Amniotic epithelial cell (primary cell): Measurements from ENCODE around the gene STX5.
"Not testable (repeated sequence)": the region's sequence is repeated elsewhere in the genome, so short reads cannot be mapped to it uniquely, and the experiment has no call there.

Source experiments
- DNase-seq: peaks from one replicate; pipeline ENCODE4 v3.0.0-alpha.2; 2010; ENCODE audit warnings: low read depth

The STX5 gene

DNA sequence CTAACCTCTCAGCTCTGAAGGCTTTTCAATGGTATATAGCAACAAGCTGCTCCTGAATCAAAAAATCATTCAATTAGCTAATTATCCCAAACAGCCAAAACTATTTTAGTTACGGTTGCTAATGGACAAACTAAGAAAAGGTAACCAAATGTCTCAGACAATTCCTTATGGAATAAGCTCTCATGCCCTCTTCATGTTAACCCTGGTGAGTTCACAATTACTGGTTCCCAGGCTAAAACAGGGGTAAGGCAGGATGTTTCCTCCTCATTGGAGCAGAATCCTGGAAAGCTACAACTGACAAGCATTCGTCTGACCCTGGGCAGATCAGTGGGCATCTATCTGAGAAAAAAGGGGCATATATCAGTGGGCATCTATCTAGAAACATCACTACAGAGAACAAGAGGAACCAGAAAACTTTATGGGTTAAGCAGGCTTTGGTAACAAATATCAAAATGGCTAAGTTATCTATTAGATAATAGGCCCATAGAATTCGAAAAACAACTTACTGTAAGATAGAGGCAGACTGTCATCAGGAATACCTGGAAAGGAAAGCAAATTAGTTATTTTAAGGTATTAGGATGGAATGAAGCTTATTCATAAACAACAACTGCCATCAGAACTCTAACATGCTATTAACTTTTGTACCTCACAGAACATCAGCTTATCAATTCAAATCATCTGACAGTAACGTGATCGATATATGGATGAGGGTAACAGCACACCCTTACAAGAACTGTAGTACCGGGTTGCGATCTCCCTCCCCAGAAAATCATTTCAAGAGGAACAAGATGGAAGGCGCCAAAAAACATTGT, 22.4 kb upstream of the STX5 start:
- DNase-seq = no peak

DNA sequence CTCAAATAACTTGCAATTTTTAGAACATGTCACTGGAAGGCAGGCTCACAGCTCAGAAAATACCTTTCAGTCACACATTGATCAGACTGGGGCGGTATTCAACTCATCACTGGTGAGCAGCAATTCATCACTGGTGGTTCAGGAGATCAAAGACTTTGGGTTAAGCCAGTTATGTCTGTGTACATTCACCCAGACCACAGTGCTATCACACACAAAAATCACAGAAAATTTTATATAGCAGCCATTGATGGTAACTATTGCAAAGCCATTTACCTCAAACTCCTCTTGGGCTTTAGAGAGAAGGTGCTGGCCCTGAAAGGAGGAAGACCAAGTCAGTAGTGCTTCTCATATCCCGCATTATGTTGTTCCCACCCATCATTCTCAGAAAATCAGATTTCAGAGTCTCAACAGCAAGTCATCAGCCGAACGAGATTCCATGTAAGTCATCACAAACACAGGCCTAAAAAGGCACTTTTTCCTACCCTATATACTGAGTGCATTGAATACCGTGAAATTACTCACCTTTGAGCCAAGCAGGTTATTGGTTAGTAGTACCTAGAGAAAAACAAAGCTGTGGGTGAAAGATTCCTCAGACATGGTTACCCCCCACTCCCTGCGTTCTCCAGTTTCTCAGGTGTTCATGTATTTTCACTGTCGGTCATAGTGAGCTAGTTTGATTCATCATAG, 21.6 kb upstream of the STX5 start:
- DNase-seq = no peak

DNA sequence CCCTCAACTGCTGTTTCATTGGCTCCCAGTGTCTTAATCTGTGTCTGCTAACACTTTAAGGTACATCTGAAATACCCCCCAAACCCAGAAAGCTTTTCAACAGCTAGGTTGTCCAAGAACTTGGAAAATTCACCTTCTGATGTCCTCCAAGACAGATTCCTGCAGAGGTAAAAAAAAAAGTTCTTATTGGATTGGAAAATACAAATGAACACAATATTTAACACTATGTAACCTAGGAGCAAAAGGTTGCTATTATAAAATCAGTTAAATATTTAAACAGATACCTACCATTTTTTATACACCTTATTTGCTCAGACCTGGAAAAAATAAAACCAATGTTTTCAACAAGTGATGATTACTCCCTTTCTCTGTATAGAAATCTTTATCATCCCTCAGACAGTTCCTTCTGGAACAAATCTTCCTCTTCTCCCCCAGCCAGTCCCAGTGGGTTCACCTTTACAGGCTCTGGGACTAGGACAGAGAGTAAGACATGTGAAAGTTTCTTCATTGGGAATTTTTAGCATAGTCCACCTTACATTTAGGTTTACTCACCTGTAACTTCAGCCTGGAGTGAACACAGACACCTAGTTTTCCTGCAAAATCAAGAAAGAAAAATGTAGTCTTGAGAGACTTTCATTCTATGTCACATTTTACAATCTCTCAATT, 20.8 kb upstream of the STX5 start:
- no peak for DNase-seq

DNA sequence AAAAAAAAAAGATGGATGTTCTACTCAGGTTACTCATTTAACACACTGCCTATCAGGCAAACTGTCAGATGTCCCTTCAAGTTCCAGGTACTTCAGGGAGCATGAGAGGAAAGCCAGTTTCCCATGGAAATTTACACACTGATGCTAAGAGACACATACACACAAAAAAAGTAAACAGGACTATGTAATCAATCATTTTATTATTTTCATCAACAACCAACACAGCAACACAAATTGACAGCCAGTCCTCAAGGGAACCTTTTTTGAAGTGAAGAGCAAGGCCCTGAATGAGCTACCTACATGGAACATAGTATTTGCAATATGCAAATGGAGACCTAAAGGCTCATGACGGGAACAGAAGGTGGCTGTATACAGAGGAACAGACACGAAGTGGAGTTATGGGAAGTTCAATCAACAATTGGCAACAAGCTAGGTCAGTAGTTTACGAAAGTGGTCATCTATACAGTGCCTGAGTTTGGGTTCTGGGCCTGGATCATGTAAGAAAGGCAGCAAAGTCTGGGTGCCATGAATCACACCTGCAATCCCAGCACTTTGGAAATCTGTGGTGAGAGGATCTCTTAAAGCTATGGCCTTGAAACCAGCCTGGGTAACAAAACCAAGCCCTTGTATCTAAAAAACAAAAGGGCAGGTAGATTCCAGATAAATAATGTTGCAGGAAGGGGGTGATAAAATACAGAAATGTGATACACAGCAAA, 20.1 kb upstream of the STX5 start:
- DNase-seq = no peak

DNA sequence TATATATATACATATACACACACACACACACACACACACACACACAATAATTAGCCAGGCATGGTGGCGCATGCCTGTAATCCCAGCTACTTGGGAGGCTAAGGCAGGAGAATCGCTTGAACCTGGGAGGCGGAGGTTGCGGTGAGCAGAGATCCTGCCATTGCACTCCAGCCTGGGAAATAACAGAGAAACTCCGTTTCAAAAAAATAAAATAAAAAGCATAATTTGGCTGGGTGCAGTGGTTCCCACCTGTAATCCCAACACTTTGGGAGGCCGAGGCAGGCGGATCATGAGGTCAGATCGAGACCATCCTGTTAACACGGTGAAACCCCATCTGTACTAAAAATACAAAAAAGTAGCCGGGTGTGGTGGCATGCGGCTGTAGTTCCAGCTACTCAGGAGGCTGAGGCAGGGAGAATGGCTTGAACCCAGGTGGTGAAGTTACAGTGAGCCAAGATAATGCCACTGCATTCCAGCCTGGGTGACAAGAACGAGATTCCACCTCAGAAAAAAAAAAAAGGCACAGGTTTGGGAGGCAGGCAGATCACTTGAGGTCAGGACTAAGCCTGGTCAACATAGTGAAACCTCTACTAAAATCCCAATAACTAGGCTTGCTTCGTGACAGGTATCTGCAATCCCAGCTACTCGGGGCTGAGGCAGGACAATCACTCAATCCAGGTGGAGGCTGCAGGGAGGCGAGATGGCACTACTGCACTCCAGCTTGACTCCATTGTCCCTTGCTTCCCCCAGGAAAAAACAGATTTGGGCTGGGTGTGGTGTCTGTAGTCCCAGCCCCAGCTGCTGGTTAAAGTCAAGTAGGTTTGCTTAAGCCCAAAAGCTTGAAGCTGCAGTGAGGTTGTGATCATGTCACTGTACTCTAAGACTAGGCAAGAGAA, 19.3 kb upstream of the STX5 start:
- DNase-seq = no peak

DNA sequence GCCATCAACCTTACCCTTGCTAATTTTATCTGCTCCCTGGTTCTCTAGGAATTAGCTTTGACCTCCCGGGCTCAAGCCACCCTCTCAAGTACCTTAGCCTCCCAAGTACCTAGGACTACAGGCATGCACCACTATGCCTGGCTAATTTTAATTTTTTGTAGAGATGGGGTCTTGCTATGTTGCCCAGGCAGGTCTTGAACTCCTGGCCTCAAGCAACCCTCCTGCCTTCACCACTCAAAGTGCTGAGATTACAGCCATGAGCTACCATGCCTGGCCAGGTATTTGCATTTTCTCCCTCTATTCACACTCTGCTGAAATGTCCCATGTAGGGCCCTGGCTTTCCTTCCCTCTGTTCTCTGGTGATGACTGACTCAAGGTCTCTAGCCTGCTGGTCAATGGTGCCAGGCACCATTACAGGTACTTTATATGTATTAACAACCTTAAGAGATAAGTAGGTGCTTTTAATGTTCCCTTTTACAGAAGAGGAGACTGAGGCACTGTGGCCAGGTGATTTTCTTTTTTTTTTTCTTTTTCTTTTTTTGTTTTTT, 16.0 kb upstream of the STX5 start:
- no peak for DNase-seq

DNA sequence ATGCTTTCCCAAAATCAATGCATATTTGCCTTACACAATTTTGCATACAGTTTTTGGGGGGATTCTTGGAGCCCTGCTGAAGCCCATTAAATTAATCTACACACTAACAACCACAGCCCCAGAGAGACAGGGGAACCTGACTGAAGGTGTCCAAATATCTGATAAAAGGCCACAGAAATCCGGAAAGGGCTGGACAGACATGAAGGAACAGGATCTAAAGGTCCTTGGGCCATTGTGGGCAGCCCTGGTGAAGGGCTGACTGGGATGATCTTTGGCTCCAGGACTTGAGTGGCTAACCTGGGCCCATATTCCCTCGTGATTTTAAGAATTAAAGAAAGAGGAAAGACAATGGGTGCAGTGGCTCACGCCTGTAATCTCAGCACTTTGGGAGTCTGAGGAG, 14.3 kb upstream of the STX5 start:
- no peak for DNase-seq

DNA sequence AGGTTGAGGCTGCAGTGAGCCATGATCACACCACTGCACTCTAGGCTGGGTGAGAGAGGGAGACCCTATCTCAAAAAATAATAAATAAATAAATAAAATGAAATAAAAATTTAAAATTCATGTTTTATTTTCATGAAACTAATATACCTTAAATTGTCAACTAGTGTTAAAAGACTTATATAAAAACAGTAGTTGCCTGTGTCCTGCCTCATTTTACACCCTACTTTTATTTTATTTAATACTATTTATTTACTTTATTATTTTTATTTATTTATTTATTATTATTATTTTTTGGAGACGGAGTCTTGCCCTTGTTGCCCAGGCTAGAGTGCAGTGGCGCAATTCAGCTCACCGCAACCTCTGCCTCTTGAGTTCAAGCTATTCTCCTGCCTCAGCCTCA, 12.3 kb upstream of the STX5 start:
- no peak for DNase-seq

DNA sequence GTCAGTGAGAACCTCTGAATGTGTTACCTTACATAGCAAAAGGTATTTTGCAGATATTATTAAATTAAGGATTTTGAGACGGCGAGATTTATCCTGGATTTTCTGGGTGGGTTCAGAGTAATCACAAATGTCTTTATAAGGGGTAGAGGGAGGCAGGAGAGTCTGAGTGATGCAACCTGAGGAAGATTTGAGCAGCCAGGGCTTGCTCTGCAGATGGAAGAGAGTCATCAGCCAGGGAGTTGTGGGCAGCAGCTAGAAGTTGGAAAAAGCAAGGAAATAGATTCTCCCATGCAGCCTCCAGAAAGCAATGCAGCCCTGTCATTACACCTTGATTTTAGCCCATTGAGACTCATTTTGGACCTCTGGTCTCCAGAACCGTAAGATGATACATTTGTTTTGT, 11.6 kb upstream of the STX5 start:
- no peak for DNase-seq

DNA sequence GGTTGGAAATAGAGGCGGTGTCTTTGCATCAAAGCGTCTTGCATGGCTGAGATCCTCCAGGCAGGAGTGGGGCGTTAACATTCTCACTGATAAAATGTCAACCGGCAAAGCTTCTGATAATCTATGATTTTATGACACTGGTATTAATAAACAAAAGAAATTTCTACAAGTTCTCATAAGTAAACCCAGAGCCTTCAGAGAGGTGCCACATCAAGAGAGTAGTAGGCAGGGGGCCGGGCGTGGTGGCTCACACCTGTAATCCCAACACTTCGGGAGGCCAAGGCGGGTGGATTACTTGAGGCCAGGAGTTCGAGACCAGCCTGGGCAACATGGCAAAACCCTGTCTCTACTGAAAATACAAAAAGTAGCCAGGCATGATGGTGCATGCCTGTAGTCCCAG, 11.0 kb upstream of the STX5 start:
- not testable (repeated sequence) for DNase-seq

DNA sequence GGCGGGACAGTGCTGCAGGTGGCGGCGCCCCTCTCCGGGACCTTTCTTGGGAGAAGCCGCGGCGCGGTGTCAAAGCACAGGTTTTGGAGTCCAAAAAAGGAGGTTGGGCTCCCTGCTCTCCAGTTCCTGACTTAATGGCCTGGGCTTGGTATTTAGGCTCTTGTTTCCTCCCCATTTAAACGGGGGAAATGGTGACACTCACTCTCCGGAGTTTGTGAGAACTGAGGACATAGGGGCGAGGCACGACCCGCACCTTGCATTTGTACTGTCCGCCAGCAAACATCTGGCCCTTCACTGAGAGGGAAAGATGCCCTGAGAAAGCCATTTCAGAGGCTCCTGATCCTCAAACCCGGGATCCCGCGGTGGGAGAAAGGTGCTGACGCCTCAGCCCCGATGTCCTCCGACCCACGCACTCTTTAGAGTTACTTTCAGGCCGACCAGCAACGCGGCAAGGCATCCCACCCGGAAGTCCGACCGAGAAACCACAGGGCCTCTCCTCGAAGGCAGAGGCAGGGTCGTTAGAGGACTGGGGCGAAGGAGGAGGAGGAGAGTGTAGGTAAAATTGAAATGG, 10.4 kb upstream of the STX5 start:
- DNase-seq = no peak

DNA sequence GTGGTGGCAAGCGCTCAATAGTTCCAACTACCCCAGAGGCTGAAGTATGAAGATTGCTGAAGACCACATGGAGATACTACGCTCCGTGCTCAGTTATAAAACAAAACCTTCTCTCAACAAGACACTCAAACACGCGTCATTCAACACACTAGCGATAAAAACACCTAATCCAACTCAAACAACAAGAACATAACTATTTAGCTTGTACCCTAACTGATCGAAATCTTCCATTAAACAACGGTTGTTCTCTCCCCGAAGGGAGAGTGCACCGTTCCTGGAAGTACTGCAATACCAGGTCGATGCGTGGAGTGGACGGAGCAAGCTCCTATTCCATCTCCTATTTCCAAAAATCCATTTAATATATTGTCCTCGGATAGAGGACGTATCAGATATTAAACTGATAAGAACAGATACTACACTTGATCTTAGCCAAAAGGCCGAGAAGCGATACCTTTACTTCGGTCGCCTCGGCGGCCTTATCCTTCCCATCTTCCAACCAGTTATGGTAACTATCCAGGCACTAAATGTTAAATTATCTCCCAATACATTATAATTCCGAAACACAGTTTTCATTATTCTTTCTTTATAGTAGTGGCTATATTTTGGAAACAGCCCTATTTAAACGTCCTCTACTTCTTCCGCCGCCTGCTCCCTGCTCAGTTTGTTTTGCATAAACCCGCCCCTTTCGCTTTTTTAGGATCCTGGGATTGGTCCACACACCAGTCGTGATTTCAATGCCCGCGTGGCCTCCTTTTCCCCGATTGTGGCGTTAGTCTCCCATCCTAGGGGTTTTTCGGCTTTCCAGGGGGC, 9.7 kb upstream of the STX5 start:
- DNase-seq = peak; percentile 100

DNA sequence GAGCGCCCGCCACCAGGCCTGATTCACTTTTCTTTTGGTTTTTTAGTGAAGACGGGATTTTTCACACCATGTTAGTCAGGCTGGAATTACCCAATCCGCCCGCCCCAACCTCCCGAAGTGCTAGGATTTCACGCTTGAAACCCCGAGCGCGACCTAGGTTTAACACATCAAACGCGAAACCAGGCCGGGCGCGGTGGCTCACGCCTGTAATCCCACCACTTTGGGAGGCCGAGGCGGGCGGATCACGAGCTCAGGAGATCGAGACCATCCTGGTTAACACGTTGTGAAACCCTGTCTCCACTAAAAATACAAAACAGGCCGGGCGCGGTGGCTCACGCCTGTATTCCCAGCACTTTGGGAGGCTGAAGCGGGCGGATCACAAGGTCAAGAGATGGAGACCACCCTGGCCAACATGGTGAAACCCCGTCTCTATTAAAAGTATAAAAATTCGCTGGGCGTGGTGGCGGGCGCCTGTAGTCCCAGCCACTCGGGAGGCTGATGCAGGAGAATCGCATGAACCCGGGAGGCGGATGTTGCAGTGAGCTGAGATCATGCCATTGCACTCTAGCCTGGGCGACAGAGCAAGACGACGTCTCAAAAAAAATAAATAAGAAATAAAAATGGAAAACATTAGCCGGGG, 9.0 kb upstream of the STX5 start:
- peak; percentile 77 for DNase-seq

DNA sequence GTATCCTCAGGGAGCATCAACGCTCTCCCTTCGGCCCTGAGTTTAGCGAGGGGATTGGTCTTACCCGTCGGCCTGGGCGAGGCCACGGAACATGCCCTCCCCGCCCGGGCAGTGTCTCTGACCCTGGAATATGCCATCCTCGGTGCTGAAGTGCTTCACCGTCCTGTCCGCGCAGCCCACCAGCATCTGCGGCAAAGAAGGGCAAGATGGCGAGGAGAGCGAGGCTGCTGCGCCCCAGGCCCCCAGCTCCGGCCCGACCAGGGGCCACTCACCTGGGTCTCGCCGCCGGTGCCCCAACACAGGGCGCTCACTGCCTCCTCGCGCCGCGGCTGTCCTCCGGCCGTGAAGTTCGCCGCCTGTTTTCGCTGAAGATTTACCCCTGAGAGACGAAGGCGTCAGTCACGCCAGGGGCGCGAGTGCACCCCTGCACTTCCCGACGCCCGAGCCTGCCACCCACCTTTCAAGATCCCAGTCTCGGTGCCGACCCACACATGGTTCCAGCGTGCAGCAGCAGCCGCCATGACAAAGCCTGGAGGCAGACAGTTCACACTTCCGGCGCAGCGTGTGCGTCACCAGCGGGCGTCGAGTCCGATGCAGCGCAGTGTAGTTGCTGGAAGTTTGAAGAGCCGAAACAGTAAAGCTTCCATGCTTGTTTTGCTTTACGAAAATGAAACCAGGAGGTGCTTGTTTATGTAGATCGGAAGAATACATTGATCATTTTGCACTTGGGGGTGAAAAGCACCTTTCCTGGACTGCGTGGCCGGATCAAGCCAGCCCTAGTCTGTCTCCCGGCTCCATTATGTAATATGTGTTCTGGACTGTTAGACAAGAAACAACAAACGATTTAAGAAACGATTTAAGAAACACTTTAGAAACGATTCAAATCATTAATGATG, 7.4 kb upstream of the STX5 start, which contains the start of gene WDR74:
TSS of gene WDR74 (minus strand) at position 541 of the 896 bp plus-strand sequence. CDS start at position 521, 20 bp downstream.
- peak; percentile 90 for DNase-seq

DNA sequence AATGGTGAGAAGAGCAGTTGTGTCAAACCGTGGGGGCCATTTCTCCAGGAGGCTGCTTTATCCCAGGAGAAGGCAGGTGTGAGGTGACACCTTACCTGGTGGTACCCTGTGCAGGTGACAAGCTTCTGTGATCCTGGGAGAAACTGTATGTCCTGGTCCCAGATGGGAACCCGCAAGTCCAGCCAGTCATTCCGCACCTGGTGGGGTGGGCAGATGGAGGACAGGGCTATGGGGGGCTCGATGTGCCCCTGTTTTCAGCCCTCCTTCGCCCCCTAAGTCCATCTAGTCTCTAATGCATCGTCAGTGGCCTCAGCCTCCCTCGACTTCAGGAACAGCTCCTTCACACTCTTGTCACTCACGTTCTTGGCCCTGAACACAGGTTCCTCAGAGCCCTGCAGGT, 3.5 kb upstream of the STX5 start:
- no peak for DNase-seq

DNA sequence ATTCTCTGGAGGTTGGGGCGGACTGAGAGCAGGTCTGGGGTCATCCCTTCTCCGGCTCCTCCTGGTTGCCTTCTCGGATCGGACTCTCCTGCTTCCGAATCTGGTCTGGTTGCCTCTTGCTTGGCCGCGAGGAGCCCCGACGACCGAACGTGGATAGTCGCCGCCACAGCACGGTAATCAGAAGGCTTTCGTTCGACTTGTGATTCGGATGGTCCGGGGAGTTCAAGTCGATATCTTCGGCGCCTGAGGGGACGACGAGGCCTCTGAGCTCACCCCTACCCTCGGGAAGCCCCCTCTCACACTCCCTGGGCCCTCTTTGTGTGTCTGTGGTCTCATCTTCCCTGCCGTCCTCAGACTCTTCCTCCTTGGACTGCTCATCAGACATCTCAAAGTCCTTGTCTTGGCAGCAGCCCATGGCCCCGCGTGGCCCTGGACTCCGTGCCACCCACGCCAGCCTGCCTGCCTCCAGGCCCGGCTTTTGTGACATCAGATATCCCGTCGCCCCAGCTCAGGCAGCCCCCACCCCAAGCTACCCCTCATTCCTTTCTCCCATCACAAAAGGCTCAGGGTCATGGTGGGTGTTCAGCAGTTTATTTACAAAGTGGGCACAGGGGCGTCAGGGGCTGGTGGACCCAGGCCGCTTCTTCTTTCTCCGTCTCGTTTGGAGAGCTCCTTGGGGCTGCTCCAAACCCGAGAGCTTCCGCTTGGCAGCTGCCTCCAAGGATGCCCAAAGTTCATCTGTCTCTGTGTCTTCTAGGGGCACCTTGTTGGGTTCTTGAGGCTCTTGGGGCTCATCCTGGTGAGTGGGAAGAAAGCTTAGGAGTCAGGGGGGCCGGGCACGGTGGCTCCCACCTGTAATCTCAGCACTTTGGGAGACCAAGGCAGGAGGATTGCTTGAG, 734 bp upstream of the STX5 start, which contains the start of gene TEX54:
TSS of gene TEX54 (minus strand) at position 506 of the 899 bp plus-strand sequence.
- DNase-seq = no peak

DNA sequence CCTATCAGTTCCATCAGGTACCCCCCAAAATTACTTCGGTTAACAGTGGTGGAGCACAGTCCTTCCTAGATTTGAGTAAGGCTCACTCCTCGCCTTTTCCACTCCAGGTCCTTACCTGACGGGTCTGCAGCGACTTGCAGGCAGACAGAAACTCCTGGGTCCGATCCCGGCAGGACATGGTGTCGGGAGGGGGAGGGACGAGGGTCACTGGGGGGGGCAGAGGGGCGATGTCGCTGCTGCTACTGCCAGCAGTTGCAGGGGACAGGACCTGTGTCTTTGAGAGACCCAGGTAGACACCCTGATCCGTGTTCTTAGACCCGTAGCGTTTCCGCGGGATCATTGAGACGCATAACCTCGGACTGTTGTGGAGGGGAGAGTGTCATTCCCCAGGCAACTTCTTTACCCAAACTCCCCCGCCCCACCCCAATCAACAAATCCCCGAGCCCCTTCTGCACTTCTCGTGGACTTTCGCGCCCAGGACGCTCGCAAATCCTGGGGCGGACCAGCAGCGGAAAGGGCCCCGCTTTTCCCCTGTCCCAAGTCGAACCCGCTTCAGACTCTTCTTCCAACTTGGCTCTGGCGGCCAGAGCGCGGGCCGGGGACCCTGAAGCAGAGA, 839 bp downstream of the STX5 start:
- no peak for DNase-seq
